GM19397 (cell line): ENCODE results near the gene KIAA0232.
A peak's percentile ranks its signal among the peaks of the same experiment; 100 is the strongest.

Experiments
- ATAC-seq: cut with Tn5 transposase; IDR thresholded peaks from one replicate; pipeline ENCODE4 v1.9.1; 2021; ENCODE audit warnings: mild to moderate bottlenecking, moderate library complexity; ENCODE audit not compliant: unreplicated experiment

KIAA0232 gene

DNA sequence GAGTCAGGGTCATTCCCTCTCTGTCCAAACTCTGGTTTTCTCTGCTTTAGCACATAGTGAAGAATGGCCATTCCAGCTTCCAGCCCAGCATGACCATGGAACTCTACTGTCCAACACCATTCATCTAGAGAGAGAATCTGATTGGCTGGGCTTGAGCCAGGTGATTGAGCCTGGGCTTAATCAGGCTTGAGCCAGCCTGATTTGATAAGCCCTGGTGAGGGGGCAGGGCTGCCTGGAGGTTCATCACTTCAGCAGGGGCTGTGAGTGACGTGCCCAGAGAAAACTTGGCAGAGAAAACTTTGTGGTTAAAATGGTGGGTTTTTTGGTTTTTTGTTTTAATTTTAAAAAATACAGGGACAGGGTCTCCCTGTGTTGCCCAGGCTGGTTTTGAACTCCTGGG lies 62.5 kb downstream of the KIAA0232 start:
- ATAC-seq = no peak

- no peak for ATAC-seq
These were observed 63.0 kb downstream of the KIAA0232 start for GRCh38 chr4:6845574-6845973.

DNA sequence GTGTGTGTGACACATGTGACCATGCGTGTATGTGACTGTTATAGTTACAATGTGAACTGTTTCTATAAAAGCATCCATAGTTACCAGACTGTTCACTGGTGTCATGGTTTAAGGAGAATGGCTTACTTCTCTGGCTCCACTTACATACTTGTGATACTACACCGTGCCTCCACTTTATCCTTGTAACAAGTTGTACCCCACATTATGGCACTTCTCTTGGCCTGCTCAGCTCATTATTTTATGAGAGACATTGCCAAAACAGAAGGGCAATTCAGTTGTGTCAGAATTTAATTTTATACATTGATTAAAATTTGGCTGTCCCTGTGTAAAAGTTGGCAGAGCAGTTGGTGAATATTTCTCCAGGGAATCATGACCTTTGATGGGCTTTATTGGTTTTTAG lies 64.7 kb downstream of the KIAA0232 start:
- no peak for ATAC-seq

DNA sequence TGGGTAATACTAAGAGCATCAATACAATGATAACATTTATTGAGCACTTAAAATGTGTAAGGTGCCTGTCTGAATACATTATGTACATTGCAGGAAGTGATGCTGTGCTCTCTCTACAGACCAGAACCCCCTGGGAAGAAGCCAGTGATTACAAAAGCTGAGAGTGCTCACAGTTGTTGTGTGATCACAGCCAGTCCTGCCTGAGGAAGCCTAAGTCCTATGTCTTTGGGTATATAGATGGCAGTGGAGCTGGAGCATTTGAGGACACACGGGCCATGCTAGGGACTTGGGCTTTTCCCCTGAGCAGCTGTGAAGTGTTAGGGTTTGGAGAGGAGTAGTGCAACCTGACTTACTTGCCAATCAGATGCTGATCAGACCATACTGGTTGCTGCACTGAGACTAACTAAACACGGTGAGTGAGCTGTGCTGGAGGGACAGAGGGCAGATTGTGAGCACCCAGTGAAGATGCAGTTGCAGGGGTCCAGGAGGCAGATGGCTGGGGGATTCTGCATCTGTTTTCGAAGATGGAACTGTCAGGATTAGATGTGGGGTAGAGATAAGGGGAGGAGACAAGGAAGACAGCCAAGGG lies 66.3 kb downstream of the KIAA0232 start:
- no peak for ATAC-seq

DNA sequence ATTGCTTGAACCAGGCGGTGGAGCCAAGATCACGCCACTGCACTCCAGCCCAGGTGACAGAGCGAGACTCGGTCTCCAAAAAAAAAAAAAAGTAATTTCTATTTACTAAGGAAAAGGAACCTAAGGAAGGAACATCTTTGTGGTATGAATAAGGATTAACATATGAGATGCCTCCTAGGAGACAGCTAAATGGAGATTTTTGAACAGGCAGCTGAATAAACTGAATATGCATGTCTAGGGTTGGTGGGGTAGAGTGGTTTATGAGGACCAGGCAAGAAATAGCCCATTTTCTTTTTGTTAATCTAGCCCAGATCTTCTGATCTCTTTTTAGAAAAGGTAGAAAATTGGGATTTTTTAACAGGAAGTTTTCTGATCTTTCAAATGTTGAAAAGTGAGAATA lies 67.2 kb downstream of the KIAA0232 start:
- ATAC-seq = no peak

DNA sequence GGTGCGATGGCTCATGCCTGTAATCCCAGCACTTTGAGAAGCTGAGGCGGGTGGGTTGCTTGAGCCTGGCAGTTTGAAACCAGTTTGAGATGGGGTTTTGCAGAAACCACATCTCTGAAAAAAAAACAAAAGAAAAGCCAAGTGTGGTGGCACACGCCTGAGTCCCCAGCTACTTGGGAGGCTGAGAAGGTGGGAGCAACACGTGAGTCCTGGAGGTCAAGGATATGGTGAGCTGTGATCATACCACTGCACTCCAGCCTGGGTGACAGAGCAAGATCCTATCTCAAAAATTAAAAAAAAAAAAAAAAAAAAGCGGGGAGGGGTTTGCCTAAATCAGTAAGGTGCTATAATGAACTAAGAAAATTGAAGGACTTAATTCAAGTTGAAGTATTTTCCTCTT lies 68.9 kb downstream of the KIAA0232 start:
- ATAC-seq = no peak

- ATAC-seq = no peak
These were observed 69.4 kb downstream of the KIAA0232 start for GRCh38 chr4:6851962-6852361.

- ATAC-seq = no peak
These were observed 70.1 kb downstream of the KIAA0232 start for GRCh38 chr4:6852582-6852981.

DNA sequence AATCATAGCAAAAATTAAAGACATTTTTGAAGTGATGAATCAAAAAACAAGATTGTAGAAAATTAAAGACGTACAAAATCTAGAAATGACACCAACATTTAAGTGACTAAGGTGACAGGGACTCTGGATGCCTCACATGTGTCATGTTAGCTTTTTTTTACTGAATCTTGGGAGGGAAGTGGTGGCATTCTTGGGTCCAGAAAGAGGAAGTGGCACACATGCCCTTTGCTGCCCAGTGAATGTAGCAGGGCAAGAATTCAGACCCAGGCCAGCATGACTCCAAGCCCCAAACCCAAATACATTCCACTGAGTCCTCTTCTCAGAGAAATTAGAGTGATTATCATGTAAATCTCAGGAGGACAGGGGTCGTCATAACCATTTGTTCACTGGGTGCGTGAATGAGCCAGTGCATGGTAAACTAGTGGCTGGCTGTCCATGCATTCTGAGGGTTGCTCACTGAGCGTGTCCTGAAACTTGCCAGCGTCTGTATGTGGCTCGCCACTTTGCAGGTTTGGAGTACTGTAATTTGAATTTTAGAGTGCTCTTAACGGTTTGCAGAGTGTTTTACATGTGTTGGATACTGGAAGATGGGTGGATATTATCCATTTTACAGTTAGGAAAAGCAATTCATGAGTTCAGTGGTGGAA lies 71.7 kb downstream of the KIAA0232 start:
- no peak for ATAC-seq

DNA sequence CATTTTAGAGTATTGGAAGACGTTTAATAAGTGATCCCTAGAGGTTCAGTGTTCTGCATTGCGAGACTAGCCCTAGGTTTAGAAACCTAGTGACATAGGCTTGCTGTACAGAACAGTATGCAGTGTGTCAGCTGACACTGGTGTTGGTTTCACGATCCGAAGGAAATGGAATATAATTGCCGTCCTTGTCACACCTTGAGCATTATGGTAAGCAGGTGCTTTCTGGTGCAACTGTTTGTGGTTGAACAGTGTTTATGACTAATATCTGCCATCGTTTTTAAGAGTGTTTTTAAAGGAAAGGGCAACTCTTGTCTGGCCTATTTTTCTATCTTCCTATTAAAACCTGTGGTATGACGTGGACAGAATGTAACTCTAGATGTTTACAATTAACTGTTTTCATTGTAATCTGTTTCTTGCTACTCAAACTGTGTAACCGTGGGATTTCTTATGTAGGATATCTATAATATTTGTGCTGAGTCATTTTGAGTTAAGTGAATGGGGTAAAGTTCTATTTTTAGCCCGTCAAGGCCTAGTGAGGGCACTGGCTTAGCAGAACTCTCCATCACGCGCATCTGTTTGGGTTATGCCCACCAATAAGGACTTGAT lies 73.3 kb downstream of the KIAA0232 start:
- ATAC-seq = peak; percentile 91

DNA sequence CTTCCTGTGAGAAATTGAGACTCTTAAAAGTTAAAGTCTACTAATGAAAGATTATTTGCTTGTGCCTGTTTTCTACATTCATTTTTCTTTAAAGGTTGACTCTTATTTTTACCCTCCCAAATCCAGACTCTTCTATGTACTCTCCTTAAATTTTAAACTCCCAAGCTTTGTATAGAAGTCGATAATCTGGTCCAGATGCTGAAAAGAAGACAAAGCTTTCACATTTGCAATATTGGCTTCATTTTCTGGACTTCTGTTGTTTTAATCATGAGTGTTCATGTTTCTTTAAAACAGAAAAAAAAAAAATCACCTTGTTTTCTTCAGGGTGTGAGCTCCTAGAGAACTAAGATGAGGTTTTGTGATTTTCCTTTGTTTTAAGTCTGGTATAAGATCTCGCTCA lies 73.9 kb downstream of the KIAA0232 start:
- ATAC-seq = no peak

DNA sequence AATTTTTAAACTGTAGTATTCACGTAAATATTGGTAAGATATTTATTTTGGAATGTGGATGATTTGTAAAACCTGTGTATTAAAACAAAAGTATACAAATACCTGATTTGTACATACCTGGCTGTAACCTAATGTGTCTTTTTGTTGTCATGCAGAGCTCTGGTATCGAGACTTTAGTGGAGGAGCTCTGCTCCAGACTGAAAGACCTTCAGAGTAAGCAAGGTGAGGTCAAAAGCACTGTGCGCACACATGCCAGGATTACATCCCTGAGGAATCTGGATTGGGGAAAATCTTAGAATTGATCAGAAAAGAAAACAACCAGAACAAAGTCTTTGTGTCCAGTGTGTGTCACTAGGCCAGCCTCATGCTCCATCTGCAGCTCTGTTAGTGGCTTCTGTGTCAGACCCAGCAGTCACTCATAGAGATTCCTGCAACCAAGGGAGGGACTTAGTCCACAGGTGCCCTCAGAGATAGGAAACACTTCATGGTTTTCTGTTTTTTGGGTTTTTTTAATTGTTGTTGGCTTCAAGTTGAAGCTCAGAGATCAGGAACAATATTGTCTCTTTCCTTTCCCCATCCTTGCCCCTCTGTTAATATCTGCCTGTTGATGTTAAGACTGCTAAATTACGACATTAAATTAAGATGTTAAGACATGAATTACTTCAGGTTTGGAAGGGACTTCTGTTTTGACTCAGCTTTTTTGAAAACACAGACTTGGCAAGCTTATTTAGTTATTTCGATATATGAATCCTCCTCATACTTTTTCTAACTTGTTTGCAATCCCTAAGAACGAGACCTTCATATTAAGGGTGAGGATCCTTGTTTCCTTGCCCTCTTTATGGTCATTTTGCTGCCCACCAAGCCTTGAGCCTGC lies 74.7 kb downstream of the KIAA0232 start:
- ATAC-seq = no peak

GRCh38 chr4:6858997-6859396 lies 76.5 kb downstream of the KIAA0232 start:
- ATAC-seq = no peak

- ATAC-seq = no peak
These were observed 77.0 kb downstream of the KIAA0232 start for GRCh38 chr4:6859543-6859942.

DNA sequence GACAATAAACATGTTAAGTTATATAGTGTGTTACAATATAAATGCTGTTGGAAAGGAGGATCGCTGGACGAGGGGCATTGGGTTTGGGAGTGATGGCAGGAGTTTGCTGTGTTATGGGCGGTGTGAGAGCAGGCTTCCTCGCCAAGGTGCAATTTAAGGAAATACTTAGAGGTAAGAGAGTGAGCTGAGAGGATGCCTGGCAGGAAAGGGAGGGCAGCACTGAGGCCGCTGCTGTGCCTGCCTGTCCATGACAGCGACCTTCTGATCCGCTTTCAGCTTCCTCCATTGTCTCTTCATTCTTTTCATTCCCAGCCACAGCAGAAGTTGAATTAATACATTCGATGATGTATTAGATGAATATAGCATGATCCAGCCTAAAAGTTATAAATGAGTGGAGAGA lies 85.9 kb downstream of the KIAA0232 start:
- ATAC-seq = no peak

- ATAC-seq = no peak
These were observed 87.4 kb downstream of the KIAA0232 start for GRCh38 chr4:6869944-6870343.

- ATAC-seq = no peak
These were observed 90.8 kb downstream of the KIAA0232 start for GRCh38 chr4:6873291-6873690.

DNA sequence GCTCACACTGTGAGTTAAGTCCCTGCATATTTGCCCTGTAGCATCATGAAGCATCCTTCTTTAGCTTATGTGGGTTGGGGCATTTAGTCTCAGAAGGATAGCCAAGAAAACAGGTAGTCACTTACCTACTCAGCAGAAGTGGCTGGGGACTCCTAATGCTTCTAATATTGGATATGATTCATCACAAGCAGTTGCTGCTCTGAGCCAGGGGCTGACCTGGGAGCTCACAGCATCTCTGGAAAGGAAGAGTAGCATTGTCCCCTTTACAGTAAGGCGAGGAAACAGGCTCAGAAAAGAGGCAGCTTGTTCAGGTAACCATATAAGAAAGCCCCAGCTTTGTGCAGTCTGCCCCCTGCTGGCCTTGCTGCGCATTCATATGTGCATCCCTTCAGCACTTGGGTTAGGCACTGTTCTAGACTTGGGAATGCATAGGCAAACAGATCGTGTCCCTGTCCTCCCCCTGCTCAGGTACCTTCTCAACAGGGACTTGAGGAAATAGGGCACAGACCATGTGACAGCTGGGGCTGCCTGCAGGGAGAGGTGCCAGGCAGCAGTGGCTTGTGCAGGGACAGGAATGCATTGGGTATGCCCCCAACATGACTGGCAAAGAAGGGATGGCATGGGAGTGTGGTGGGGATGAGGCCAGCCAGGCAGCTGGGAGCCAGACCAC lies 91.4 kb downstream of the KIAA0232 start:
- no peak for ATAC-seq

DNA sequence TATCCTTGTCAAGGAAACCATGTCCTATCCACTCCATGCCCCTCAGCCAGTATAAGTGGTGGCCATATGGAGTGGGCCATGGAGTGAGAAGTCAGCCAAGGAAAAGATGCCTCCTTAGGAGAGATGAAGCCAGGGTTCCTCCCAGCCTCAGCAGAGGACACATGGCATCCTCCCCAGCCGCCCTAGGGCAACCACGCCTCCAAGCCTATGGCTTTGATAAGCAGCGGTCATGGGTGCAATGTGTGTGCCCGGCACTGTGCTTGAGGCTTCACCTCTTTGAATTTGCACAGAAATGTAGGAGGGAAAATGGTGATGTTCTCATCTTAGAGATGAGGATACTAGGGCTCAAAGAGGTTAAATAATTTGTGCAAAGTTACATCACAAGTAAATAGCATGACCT lies 92.5 kb downstream of the KIAA0232 start:
- no peak for ATAC-seq

DNA sequence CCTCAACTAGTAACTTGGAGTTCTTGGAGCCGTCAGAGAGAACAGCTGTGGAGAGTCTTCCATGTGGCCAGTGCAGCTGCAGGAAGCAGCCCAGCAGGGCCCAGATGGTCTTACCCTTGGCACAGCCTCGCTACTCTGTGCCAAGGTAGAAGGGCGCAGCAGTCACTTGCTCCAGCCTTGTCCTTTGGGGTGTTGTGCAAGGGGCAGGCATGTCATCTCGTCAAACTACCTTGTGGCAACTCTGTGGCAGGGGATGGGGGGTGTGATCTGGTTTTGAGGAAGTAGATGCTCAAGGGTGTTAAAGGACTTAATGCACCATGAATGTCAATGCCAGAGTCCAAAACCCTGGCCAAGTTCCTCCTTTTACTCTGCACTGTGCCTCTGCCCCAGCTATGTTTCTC lies 92.9 kb downstream of the KIAA0232 start:
- ATAC-seq = no peak

GRCh38 chr4:6876440-6876839 lies 93.9 kb downstream of the KIAA0232 start:
- ATAC-seq = no peak
